GM06990 (cell line): Measurements from ENCODE around the gene SORL1.

Experiments
- DNase-seq: peaks from one replicate; pipeline ENCODE4 v3.0.0-alpha.2; 2011; ENCODE audit not compliant: insufficient read length; ENCODE audit errors: extremely low read depth
- H3K27me3 ChIP-seq: replicated peaks from 2 replicates; pipeline ENCODE4 v1.6.0; 2011; ENCODE audit warnings: low read length; ENCODE audit not compliant: control insufficient read depth, insufficient read depth
- H3K36me3 ChIP-seq: 2 replicates; pipeline ENCODE4 v1.5.1; 2011; ENCODE audit warnings: low read length; ENCODE audit not compliant: control insufficient read depth, insufficient read depth
- H3K4me3 ChIP-seq: replicated peaks from 2 replicates; pipeline ENCODE4 v1.5.1; 2011; ENCODE audit warnings: low read depth, mild to moderate bottlenecking, control low read depth, low read length
- CTCF ChIP-seq: IDR thresholded peaks from 2 replicates; pipeline ENCODE4 v1.5.1; 2011; ENCODE audit warnings: low read length, control low read depth, mild to moderate bottlenecking, inconsistent platforms; ENCODE audit not compliant: insufficient read depth, poor library complexity, severe bottlenecking

Gene SORL1

DNA sequence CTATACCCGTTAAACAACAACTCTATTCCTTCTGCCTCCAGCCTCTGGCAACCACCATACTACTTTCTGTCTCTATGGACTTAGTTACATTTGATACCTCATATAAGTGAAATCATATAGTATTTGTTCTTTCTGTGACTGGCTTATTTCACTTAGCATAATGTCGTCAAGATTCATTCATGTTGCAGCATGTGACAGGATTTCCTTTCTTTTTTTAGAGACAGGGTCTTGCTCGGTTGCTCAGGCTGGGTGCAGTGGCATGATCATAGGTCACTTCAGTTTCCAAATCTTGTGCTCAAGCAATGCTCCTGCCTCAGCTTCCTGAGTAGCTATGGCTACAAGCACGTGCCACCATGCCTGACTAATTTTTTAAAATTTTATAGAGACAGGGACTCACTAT lies 29.4 kb upstream of the SORL1 start:
- peak; percentile 56 for DNase-seq
- no peak overlapping the region for H3K4me3 ChIP-seq
- no peak for TF ChIP-seq CTCF
- H3K36me3 ChIP-seq: no peaks in the 10 kb centered on the region
- no peaks in the 10 kb centered on the region for H3K27me3 ChIP-seq

DNA sequence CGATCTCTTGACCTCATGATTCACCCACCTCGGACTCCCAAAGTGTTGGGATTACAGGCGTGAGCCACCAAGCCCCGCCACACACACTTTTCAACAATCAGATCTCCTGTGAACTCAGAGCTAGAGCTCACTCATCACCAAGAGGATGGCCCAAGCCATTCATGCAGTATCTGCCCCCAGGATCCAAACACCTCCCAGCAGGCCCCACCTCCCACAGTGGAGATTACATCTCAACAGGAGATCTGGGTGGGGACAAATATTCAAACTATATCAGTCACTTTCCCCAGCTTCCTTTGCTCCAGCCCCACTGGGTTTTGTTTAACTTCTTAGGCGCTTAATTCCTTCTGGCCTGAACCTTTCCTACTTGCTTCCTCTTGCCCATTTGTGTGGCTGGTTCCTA lies 26.3 kb upstream of the SORL1 start:
- Histone ChIP-seq H3K4me3 (no peak overlapping the region), H3K36me3 (no peaks in the 10 kb centered on the region), H3K27me3 (no peaks in the 10 kb centered on the region)
- TF ChIP-seq CTCF: no peak
- no peak for DNase-seq

DNA sequence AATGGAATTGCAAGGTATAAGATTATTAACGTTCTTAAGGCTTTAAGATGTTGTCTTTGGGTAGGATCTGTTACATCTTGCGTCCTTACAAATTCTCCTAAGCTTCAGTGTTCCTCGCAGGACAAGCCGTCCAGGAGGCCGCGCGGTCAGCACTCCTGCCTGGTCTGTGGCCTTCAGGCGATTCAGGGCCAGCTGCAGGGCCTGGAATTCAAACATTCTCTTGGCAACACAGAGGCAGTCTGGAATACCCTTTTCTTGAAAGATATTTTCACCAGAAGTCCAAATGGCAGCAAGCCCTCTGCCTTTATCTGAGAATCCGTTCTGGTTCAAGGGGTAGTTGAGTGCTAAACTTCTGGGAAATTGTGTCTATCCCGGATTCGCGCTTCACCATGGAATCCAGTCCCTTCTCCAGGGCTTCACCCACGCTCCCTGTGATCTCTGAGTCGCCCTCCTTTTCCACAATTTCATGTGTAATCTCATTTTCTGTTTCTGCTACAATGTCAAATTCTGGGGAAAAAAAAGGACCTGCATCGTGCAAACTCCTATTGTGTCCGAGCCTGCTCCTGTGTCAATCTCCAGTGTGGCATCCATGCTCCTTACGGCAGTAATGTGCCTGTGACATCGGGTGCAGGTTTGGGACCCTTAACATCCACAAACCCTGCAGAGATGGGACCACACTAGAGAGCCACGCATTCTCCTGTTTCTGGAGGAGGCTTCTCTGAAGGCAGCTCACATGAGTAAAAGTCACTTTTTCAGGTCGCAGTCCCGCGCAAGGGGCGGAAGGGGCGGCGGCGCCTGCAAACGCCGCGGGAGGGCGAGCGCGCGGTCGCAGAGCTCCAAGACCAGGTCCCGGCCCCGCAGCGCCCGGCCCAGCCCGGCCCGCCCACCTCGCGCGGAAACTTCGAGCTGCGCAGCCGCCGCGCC lies 25.4 kb upstream of the SORL1 start:
- H3K27me3 ChIP-seq: no peaks in the 10 kb centered on the region
- DNase-seq: peak; percentile 82
- H3K4me3 ChIP-seq: peak overlapping the region; percentile 51
- no peaks in the 10 kb centered on the region for H3K36me3 ChIP-seq
- TF ChIP-seq CTCF: peak; percentile 32

GRCh38 chr11:121427400-121427744 lies 24.7 kb upstream of the SORL1 start:
- H3K27me3 ChIP-seq: no peaks in the 10 kb centered on the region
- TF ChIP-seq CTCF: no peak
- peak overlapping the region; percentile 39 for H3K4me3 ChIP-seq
- H3K36me3 ChIP-seq: no peaks in the 10 kb centered on the region
- DNase-seq: no peak

GRCh38 chr11:121429556-121429955 lies 22.6 kb upstream of the SORL1 start:
- no peak for DNase-seq
- no peak overlapping the region for H3K4me3 ChIP-seq
- TF ChIP-seq CTCF: no peak
- no peaks in the 10 kb centered on the region for H3K36me3 ChIP-seq
- no peaks in the 10 kb centered on the region for H3K27me3 ChIP-seq
